C1 segment of cervical spinal cord (tissue), 14 donors: Measurements from ENCODE around the gene MYOZ1.
"Not testable (repeated sequence)": the region's sequence is repeated elsewhere in the genome, so short reads cannot be mapped to it uniquely, and the experiment has no call there.

Experiments
- DNase-seq, 14 donors: peaks; one replicate each; lab custom pipeline; 2025; lab: John Stamatoyannopoulos, UW

The MYOZ1 gene, protein sequence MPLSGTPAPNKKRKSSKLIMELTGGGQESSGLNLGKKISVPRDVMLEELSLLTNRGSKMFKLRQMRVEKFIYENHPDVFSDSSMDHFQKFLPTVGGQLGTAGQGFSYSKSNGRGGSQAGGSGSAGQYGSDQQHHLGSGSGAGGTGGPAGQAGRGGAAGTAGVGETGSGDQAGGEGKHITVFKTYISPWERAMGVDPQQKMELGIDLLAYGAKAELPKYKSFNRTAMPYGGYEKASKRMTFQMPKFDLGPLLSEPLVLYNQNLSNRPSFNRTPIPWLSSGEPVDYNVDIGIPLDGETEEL

DNA sequence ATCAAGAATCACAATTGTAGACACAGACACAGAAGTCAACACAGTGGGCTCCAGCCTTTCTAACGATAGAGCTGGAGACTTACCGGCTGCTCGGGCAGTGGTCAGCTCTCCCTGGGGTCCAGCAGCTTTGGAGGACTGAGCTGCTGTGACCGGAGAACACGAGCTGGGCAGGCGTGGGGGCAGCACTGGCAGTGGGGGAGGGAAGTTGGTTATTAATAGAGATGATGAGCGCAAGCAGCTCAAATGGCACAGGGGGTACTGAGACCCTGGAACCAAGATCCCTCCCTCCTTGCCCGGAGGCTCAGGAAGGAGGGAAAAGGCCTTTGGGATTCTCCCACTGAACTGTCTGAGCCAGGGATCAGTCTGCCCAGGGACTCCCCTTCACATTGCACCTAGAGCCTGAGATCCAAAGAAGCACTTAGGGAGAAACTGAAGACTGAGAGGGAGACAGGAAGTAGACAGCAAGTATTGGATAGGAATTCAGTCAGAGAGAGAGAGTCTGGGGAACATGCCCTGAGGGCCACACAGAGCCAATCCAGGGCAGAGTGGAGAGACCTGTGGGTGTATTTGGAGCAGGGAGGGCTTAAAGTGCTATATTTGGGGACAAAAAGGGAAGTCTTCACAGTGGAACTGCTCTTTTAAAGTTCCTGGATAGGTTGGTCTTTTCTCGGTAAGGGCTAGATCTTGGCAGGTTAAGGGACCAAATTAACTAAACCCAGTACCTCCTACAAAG, at the start of gene MYOZ1:
TSS of gene MYOZ1 (minus strand) at position 147 of the 733 bp plus-strand sequence. CDS start 1,457 bp downstream, outside the sequence.
- no peak for DNase-seq

DNA sequence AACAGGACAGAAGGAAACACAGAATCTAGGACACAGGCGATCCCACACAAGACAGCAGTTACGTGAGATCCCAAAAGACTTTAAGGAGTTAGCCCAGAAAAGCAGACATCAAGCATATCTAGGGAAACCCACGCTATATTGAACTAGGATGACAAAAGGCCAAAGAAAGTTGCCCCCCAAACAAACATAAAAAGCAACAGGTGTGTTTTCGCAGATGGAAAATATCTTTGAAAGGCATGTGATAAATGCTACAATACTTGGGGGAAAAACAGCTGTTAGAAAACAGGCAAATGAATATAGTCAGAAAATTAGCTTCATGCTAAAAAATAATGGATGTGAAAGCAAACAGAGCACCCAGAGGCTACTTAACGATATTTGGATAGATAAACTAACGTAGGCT, 49.5 kb upstream of the MYOZ1 start:
- not testable (repeated sequence) for DNase-seq

DNA sequence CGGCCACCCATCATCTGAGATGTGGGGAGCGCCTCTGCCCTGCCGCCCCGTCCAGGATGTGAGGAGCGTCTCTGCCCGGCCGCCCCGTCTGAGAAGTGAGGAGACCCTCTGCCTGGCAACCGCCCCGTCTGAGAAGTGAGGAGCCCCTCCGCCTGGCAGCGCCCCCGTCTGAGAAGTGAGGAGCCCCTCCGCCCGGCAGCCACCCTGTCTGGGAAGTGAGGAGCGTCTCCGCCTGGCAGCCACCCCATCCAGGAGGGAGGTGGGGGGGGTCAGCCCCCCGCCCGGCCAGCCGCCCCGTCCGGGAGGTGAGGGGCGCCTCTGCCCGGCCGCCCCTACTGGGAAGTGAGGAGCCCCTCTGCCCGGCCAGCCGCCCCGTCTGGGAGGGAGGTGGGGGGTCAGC, 48.3 kb upstream of the MYOZ1 start:
- DNase-seq: not testable (repeated sequence)

DNA sequence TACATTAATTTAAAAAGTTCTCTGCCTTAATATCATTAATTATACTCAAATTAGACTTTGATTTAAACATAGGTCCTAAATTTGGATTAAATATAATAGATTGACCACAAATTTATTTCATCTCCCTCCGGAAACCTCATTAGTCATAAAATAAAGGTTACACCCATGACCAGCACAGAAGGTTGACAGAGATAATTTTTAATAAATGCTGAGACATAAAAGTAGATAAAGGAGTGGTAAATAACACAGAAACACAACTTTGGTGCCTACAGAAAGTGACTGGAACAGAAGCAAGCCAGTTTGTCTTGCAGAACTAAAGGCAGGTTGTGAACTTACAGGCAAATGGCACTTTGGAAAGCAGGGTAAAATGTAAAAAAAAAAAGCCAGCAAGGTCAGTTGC, 46.4 kb upstream of the MYOZ1 start:
- not testable (repeated sequence) for DNase-seq

DNA sequence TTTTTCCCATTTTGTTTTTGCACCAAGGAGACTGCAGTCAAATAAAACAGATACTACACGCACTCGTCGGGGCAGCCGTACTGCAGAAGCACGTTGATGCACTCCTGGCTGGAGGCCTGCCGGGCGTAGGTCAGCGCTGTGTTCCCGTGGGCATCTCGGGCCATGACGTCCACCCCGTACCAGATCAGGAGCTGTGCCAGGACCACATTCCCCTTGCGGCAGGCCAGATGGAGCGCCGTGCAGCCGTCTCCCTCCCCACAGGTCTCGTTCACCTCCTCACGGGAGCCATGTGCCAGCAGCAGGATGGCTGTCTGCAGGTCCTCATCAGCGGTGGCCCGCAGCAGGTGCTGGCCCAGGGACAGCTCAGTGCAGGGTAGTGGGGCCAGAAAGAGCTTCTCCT, 33.3 kb upstream of the MYOZ1 start:
- not testable (repeated sequence) for DNase-seq

DNA sequence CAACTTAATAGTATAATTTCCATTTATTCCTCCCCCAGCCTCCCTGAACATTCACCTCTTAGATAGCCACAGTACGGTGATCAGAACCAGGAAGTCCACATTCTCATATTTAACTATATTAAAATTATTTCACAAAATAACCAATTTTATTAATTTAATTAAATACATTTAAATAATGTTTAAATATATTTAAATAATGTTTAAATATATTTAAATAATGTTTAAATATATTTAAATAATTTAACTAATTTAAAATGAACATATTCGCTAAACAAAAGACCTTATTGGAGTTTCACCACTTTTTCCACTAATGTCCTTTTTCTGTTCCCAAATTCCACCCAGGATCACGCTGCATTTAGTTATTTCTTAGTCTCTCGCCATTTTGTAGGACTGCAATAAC, 27.1 kb upstream of the MYOZ1 start:
- DNase-seq: not testable (repeated sequence)

DNA sequence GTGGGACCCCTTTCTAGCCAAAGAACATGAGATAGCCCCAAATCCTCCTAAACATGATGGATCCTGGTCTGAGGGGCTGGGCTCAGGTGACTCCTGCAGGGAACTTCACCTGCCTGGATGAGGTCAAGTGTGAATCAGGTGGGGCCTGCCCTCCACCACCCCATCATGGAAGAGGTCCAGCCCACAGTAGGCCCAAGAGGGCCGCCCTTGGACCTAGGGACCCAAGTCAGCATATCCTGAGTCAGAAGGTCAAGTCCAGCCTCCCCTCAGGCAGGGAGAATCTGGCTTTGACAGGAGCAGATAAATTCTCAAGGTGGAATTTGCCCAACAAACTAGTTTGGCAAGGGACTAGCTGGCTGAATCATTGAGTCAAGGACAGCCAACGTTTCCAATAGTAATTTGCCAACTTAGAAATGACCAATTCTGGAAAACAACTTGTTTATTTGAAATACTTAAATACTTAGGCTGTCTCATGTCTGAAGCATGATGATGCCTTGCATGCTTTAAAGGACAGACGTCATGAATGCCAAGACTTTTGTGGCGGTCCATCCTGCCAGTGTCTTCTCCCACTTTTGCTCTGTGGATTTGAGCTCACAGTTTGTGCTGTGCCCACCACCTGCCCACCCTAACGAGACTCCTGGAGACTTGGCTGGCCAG, 25.0 kb upstream of the MYOZ1 start:
- not testable (repeated sequence) for DNase-seq

DNA sequence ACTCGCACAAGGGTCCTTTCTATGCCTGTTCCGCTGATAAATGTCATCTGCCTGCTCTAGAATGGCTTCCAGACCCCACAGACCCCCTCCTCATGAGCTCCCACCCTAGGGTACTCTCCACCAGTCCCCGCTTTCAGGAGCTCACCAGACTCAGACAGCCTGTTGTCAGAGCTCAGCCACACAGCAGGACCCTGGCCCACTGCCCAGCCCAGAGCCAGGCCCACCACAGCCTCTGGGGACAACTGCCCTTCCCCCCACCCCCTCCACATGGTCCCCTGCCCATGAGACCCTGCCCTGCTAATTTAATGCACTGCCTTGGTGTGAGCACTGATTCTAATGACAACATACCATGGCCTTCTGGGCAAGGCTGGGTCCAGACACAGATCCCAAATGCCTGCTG, 24.3 kb upstream of the MYOZ1 start:
- DNase-seq: not testable (repeated sequence)

DNA sequence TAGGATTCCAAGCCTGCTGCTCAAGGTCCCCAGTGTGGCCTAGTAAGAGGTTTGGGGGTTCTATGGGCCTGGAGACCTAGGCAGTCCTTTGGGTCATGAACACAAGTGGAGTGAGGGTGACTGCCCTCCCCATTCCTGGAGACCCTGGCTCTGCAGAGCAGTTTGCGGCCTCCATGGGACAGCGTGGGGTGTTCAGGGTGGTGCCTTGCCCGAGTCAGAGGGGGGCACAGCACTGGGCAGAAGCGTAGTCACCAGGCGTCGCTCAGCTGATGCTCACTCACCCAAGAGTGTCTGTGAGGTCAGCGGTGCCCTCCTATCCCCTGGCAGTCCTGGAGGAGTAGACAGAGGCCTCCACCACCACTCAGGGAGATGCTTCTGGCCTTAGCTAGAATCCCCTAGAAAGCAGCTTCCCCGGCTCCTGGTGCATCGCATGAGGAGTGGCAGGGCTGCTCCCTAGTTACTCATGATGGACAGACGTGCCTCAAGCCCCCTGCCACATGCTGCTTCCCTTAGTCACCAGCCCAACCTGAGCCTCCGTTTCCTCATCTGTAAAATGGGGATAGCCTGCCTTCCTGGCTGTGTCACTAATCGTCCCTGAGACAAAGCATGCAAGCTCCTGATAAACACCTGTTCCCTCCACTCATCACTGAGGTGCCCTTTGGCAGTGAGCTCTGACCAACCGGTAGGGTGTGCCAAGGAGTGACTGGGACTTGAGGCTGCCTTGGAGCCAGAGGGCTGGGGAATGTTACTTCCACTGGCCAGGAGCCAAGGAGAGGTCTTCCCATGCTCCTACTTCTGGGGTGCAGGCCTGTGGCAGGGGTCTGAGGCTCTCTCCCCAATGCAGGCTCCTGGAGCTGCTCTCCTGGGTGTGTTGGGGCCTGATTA, 23.1 kb upstream of the MYOZ1 start:
- DNase-seq: not testable (repeated sequence)

DNA sequence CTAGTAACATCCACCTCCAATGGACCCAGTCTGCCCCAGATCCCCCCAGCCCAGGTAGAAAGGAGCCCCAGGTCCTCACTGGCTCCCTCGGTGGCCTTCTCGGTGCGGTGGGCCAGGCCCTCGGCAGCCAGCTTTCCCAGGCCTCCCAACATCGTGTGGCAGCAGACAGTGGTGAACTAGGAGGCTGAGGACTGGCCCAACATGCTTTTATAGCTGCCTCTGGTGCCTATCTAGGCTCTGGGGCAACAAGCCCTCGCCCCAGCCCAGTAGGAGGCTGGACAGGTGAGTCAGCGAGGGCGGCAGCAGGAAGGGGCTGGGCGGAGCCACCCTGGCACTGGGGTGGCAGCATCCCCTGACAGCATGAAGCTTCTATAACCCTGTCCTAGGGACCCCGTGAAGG, 22.3 kb upstream of the MYOZ1 start:
- not testable (repeated sequence) for DNase-seq

DNA sequence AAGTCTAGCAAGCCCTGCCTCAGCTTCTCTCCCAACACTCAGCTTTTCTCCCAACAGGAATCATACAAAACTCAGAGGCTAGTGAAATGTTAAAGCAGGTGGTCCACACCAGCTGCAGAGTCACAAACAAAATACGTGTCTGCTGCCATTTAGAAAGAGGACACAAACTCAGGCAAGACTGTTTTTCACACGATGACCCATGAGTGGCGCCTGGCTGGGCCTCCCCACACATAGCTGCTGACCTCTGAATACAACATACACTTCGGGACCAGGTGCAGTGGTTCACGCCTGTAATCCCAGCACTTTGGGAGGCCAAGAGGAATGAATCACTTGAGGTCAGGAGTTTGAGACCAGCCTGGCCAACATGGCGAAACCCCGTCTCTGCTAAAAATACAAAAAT, 21.4 kb upstream of the MYOZ1 start:
- DNase-seq: not testable (repeated sequence)

DNA sequence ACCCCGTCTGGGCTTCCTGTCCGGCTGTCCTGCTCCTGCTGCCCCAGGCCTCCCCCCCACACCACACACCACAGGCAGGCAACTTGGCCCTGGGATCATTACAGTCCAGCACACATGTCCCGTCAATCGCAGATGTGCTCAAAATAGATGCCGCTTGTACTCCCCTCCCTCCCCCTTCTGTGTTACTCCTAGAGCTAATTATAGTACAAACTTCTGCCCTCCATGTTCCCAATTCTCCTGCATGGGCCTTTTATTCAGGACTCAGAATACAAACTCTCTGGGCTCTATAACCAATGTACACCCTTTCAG, 14.7 kb upstream of the MYOZ1 start, which contains the start of gene SYNPO2L:
TSS of gene SYNPO2L (minus strand) at position 40 of the 309 bp plus-strand sequence. CDS start 107 bp downstream, outside the sequence.
- no peak for DNase-seq

DNA sequence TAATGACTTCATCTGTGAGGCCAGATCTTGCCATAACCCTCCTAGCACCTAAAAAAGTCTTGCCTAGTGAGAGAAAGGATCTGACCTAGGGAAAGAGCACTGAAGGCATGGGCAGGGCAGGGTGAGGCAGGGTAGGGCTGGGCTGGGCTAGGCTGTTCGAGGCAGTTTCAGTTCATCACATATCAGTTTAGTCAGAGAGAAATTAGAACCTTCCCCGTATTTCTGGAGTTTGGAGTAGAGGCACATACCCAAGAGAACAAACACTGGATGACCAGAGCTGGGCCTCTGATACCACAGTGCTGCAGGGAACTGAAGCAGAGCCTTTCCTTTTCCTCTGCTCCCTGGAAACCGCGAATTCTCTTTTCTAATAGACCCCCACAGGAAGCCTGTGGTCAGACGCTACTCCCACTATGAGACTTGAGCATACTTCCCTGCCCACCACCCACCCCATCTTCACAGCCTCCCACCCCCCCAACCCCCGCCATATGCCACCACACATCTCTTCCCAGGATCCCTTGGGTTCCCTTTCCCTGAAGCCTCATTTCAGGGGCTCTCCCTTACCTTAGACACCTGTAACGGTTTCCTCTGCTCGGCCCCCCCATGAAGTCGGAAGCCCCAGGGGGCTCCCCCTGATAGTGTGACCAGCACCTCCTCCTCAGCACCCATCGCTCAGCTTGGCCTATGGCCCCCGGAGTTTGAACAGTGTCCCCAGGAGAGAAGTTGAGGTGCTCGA, 14.1 kb upstream of the MYOZ1 start:
- DNase-seq: no peak

DNA sequence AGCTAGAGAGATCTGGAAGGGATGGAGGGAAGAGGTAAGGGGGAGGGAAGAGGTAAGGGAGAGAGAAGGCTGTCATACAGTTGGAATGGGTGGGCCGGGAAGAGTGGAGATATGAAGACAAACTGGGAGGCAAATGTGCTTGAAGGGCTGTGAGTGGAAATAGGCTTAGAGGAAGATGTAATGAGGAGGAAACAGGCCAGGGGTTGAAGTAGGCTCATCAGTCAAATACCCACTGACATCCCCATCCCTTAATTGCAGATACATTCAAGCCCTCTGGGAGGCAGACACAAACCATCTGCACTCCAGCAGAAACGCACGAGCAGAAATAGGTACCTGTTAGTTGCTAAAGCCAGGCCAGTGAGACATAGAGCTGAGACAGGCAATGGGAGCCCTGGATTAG, 12.4 kb upstream of the MYOZ1 start:
- DNase-seq: no peak

DNA sequence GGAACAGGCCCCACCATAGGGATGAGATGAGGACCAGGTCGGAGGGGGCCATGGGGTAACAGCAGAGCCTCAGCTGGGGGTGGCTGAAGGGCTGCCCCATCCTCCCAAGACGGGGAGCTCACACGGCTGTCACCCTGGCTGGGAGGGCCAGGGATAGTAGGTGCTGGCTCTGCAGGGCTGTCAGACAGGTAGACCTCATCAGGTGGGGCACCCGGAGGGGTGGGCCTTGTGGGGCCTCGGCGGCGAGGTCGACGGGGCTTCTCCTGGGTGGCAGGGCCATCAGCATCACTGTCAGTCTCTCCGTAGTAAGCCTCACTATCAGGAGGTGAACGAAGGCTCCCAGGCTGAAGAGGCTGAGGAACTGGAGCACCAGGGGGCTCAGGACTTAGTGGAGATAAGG, 11.9 kb upstream of the MYOZ1 start:
- DNase-seq: no peak

DNA sequence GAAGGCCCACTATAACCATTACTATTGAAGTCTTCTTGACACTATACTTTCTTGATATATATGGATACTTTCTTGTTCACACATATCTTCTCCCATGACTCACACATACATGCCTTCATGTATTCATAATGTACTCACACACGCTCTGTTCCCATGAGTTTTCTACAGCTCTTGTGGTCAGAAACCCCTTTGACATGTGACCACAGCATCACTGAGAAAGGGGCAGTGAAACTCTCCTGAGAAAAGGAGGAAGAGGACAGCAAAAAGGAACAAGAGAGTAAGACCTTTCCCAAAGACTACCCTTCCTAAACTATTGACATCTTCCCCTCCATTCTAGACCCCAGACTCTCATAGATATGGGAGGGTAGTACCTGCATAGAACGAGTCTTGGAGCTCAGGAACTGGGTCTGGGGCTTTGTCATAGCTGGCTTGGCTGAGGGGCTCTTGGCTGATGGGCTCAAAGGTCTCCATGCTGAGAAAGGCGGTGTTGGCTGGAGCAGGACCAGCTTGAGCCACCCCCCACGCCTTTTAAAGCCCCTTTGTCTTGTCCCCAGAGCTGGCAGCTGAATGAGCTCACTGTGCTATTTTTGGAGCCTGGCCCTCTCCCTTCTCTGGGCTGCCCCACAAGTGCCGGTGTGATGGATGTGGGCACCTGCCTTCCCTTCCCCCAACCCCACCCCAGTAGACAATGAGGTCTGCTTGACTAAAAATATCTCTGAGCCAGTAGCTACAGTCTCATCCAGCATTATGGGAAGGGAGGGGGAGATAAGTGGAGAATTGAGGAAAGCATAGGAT, 9.5 kb upstream of the MYOZ1 start:
- DNase-seq: peak in 7 of 14 donors; percentile 16 to 56 (median 34)

DNA sequence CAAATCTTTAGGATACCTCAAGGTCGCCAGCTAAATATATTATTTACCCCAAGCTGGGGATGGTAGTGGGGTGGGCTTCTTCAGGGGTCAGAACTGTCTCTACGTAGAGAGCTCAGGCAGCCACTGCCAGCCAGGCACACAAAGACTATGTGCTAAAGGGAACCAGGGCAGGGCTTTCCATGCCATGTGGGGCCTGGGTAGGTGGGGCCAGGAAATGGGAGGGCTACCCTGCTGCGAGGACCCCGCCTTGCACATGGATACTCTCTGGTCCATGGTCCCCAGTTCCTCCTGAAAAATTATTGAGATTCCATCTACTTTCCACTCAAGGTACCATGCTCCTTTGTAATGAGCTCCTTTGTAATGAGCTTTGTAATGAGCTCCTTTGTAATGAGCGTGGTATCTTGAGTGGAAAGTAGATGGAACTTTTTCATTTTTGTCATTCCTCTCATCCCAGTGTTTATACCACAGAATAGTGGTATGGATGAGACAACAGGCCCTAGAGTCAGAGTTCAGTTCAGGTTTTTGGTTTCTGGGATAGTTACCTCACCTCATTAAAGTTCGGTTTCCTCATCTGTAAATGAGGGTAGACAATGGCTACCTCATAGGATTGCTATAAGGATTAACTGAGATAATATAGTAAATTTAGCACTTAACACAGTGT, 8.7 kb upstream of the MYOZ1 start:
- DNase-seq: no peak

DNA sequence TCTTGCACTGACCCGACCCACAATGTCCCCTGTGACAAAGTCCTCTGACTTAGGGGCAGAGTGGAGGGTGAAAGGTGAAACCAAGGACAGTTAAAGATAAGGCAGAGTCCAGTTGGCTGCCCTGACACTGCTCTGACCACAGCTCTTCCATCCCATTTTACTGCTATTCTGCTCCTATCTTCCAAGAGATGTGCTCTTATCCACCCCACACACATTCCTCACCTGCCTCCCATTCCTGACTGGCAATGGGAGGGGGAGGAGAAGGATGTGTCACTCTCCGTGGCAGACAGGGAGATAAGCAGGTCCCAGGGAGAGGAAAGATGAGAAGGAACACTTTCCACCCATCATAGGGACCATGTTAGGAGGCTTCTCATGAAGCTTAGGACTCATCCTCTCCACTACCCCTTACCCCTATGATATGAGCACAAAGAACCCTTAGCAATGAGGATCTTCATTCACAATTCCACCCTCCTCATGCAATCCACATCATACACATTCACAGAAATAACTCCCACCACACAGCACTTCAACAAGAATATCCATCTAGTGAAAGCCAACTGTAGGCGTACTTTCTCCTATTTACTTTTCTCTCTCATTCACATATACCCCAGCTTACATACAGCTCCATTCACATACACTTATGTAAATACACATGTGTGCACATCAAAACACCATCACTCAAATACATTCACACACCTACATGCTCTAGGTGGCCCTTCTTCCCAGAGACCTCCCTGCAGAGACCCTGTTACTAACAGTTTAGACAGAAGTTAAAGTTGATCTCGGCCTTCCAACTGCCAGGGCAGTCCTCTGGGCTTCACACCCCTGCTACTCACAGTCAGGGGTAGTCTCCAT, 7.9 kb upstream of the MYOZ1 start:
- DNase-seq: no peak
